ENCODE data around the gene ICE2.

ICE2 gene

GRCh38 chr15:60385620-60386552 is 93.1 kb downstream of the ICE2 start:
- Histone ChIP-seq H3K4me1 (ENCODE audit: insufficient read depth, insufficient read length) (peaks cover 3% of the 10 kb centered on the region), H3K4me3 (ENCODE audit: insufficient read length, low read depth) (no peak overlapping the region)

GRCh38 chr15:60384526-60385126 is 94.3 kb downstream of the ICE2 start:
- Histone ChIP-seq H3K4me1 (ENCODE audit: insufficient read depth, insufficient read length) (peaks cover 3% of the 10 kb centered on the region), H3K4me3 (ENCODE audit: insufficient read length, low read depth) (no peak overlapping the region), H3K27me3 (ENCODE audit: insufficient read depth, insufficient read length) (no peaks in the 10 kb centered on the region), H3K9ac (ENCODE audit: insufficient read length, low read depth) (no peak overlapping the region), H3K36me3 (ENCODE audit: insufficient read depth, insufficient read length, low read length) (peaks cover 87% of the 10 kb centered on the region), H3K9me3 (ENCODE audit: insufficient read depth, low read length) (no peaks in the 10 kb centered on the region)
- TF ChIP-seq SUZ12 (IDR thresholded peaks at IDR 0.05; ENCODE audit: extremely low read depth, insufficient read depth, insufficient read length), result no peak
- TF ChIP-seq ZNF274 (IDR thresholded peaks at IDR 0.05; ENCODE audit: low read depth, low read length), result no peak
- no peak for TF ChIP-seq YY1 (IDR thresholded peaks at IDR 0.05; ENCODE audit: insufficient read depth, insufficient read length)
- DNase-seq (ENCODE audit: low read depth, low spot score), result no peak

More at GRCh38 chr15:60385620-60386552, 93.1 kb downstream of the ICE2 start:
- Histone ChIP-seq H3K36me3 (ENCODE audit: insufficient read depth, insufficient read length, low read length) (peaks cover 89% of the 10 kb centered on the region), H3K9ac (ENCODE audit: insufficient read length, low read depth) (no peak overlapping the region), H3K27me3 (ENCODE audit: insufficient read depth, insufficient read length) (no peaks in the 10 kb centered on the region), H3K9me3 (ENCODE audit: insufficient read depth, low read length) (no peaks in the 10 kb centered on the region)
- DNase-seq (ENCODE audit: low read depth, low spot score), result no peak
- TF ChIP-seq YY1 (IDR thresholded peaks at IDR 0.05; ENCODE audit: insufficient read depth, insufficient read length) (no peak), SUZ12 (IDR thresholded peaks at IDR 0.05; ENCODE audit: extremely low read depth, insufficient read depth, insufficient read length) (no peak), ZNF274 (IDR thresholded peaks at IDR 0.05; ENCODE audit: low read depth, low read length) (no peak)

- no peak for DNase-seq (ENCODE audit: low read depth, low spot score)
- Histone ChIP-seq H3K36me3 (ENCODE audit: insufficient read depth, insufficient read length, low read length) (peaks cover 86% of the 10 kb centered on the region), H3K4me3 (ENCODE audit: insufficient read length, low read depth) (no peak overlapping the region), H3K9me3 (ENCODE audit: insufficient read depth, low read length) (no peaks in the 10 kb centered on the region), H3K9ac (ENCODE audit: insufficient read length, low read depth) (no peak overlapping the region), H3K4me1 (ENCODE audit: insufficient read depth, insufficient read length) (peaks cover 3% of the 10 kb centered on the region), H3K27me3 (ENCODE audit: insufficient read depth, insufficient read length) (no peaks in the 10 kb centered on the region)
- no peak for TF ChIP-seq YY1 (IDR thresholded peaks at IDR 0.05; ENCODE audit: insufficient read depth, insufficient read length)
- TF ChIP-seq ZNF274 (IDR thresholded peaks at IDR 0.05; ENCODE audit: low read depth, low read length), result no peak
- TF ChIP-seq SUZ12 (IDR thresholded peaks at IDR 0.05; ENCODE audit: extremely low read depth, insufficient read depth, insufficient read length), result no peak
These were observed 94.9 kb downstream of the ICE2 start for GRCh38 chr15:60384053-60384452.

GRCh38 chr15:60382773-60383674 is 95.9 kb downstream of the ICE2 start:
- peaks cover 88% of the 10 kb centered on the region for H3K36me3 ChIP-seq (ENCODE audit: insufficient read depth, insufficient read length, low read length)
- no peak for TF ChIP-seq YY1 (IDR thresholded peaks at IDR 0.05; ENCODE audit: insufficient read depth, insufficient read length)
- no peak for TF ChIP-seq ZNF274 (IDR thresholded peaks at IDR 0.05; ENCODE audit: low read depth, low read length)
- no peak for TF ChIP-seq SUZ12 (IDR thresholded peaks at IDR 0.05; ENCODE audit: extremely low read depth, insufficient read depth, insufficient read length)
- H3K4me3 ChIP-seq (ENCODE audit: insufficient read length, low read depth), result no peak overlapping the region
- H3K27me3 ChIP-seq (ENCODE audit: insufficient read depth, insufficient read length), result no peaks in the 10 kb centered on the region
- DNase-seq (ENCODE audit: low read depth, low spot score), result no peak
- H3K4me1 ChIP-seq (ENCODE audit: insufficient read depth, insufficient read length), result peaks cover 3% of the 10 kb centered on the region
- no peak overlapping the region for H3K9ac ChIP-seq (ENCODE audit: insufficient read length, low read depth)
- no peaks in the 10 kb centered on the region for H3K9me3 ChIP-seq (ENCODE audit: insufficient read depth, low read length)

GRCh38 chr15:60381148-60381788 is 97.7 kb downstream of the ICE2 start:
- peaks cover 90% of the 10 kb centered on the region for H3K36me3 ChIP-seq (ENCODE audit: insufficient read depth, insufficient read length, low read length)
- H3K4me3 ChIP-seq (ENCODE audit: insufficient read length, low read depth), result no peak overlapping the region
- no peaks in the 10 kb centered on the region for H3K27me3 ChIP-seq (ENCODE audit: insufficient read depth, insufficient read length)
- TF ChIP-seq SUZ12 (IDR thresholded peaks at IDR 0.05; ENCODE audit: extremely low read depth, insufficient read depth, insufficient read length) (no peak), ZNF274 (IDR thresholded peaks at IDR 0.05; ENCODE audit: low read depth, low read length) (no peak), YY1 (IDR thresholded peaks at IDR 0.05; ENCODE audit: insufficient read depth, insufficient read length) (no peak)
- H3K9me3 ChIP-seq (ENCODE audit: insufficient read depth, low read length), result no peaks in the 10 kb centered on the region
- no peak overlapping the region for H3K9ac ChIP-seq (ENCODE audit: insufficient read length, low read depth)
- H3K4me1 ChIP-seq (ENCODE audit: insufficient read depth, insufficient read length), result peaks cover 9% of the 10 kb centered on the region
- no peak for DNase-seq (ENCODE audit: low read depth, low spot score)

GRCh38 chr15:60379525-60380274 is 99.2 kb downstream of the ICE2 start:
- Histone ChIP-seq H3K4me1 (ENCODE audit: insufficient read depth, insufficient read length) (peaks cover 10% of the 10 kb centered on the region), H3K27me3 (ENCODE audit: insufficient read depth, insufficient read length) (no peaks in the 10 kb centered on the region), H3K36me3 (ENCODE audit: insufficient read depth, insufficient read length, low read length) (peaks cover 80% of the 10 kb centered on the region), H3K9me3 (ENCODE audit: insufficient read depth, low read length) (no peaks in the 10 kb centered on the region), H3K9ac (ENCODE audit: insufficient read length, low read depth) (no peak overlapping the region), H3K4me3 (ENCODE audit: insufficient read length, low read depth) (no peak overlapping the region)
- TF ChIP-seq ZNF274 (IDR thresholded peaks at IDR 0.05; ENCODE audit: low read depth, low read length) (no peak), SUZ12 (IDR thresholded peaks at IDR 0.05; ENCODE audit: extremely low read depth, insufficient read depth, insufficient read length) (no peak), YY1 (IDR thresholded peaks at IDR 0.05; ENCODE audit: insufficient read depth, insufficient read length) (no peak)
- no peak for DNase-seq (ENCODE audit: low read depth, low spot score)
